Activated CD4-positive, alpha-beta T cell treated with anti-CD3 and anti-CD28 coated beads for 36 hours (primary cell): ENCODE results near the gene ANGPTL2. TPM values are rescaled to one million over a fixed set of nuclear protein-coding genes. Genes with fewer than 3 reads are reported as not detected.
A peak's percentile ranks its signal among the peaks of the same experiment; 100 is the strongest.

Source experiments
- ATAC-seq: fragments of 200-7000 bp; cut with Tn5 transposase; one replicate; pipeline ENCODE4 v1.10.0; 2021; ENCODE audit warnings: mild to moderate bottlenecking, moderate library complexity
- CTCF ChIA-PET: fragments of 350-600 bp; sonication (Branson Sonifier 250); formaldehyde crosslinking; loops from one replicate; lab custom pipeline; 2021; ENCODE audit warnings: antibody characterized with exemption; lab: Charles Lee
- POLR2A ChIA-PET: fragments of 350-600 bp; sonication (Branson Sonifier 250); formaldehyde crosslinking; loops from one replicate; lab custom pipeline; 2021; ENCODE audit warnings: antibody characterized with exemption, inconsistent platforms; lab: Charles Lee
- DNase-seq: peaks from one replicate; pipeline ENCODE4 v3.0.0-alpha.2; 2020
- H3K27ac Mint-ChIP-seq: one replicate; pipeline ENCODE4 v1.8.0; 2021; ENCODE audit warnings: mixed read lengths
- H3K27me3 Mint-ChIP-seq: one replicate; pipeline ENCODE4 v1.8.0; 2021; ENCODE audit warnings: mixed read lengths
- H3K36me3 Mint-ChIP-seq: one replicate; pipeline ENCODE4 v1.8.0; 2021; ENCODE audit warnings: low read depth, mixed read lengths
- H3K4me1 Mint-ChIP-seq: one replicate; pipeline ENCODE4 v1.8.0; 2021; ENCODE audit warnings: mixed read lengths
- H3K4me3 Mint-ChIP-seq: one replicate; pipeline ENCODE4 v1.8.0; 2021; ENCODE audit warnings: mild to moderate bottlenecking, moderate library complexity, mixed read lengths
- H3K9me3 Mint-ChIP-seq: one replicate; pipeline ENCODE4 v1.8.0; 2021; ENCODE audit warnings: low read depth, mixed read lengths
- intact Hi-C, 2 experiments: fragments of 100-400 bp; cut with DNase I in 1 of 2; cut with micrococcal nuclease in 1 of 2; formaldehyde crosslinking; loops; one replicate each; pipeline versions ENCODE4 v1.14.2 to v1.15.1; 2022 to 2024; cut with DNase I, micrococcal nuclease
- total RNA-seq, 2 experiments: library from RNA; stranded (reverse); gene quantifications; one replicate each; pipeline ENCODE4 v1.2.3, GENCODE V29; 2021

Gene ANGPTL2
- total RNA-seq, 2 experiments from 2014 or later: not detected

GRCh38 chr9:127049581-127049980, 72.9 kb downstream of the ANGPTL2 start:
- Mint-ChIP-seq H3K27me3 (peaks cover 2% of the 10 kb centered on the region), H3K27ac (no peak overlapping the region), H3K9me3 (no peaks in the 10 kb centered on the region), H3K4me3 (no peak overlapping the region), H3K36me3 (no peaks in the 10 kb centered on the region), H3K4me1 (peaks cover 21% of the 10 kb centered on the region)
- ChIA-PET POLR2A (no interaction called here), CTCF (interaction anchor here (1.2 kb wide), 1 partner anchor 8 kb away, joined by 3 read pairs; no protein-coding TSS in a partner anchor)
- intact Hi-C loops: loop anchor here (1.0 to 5.0 kb wide), 3 partner anchors 44 to 63 kb away; no protein-coding TSS in a partner anchor
- no peak for DNase-seq
- ATAC-seq: no peak

- H3K4me3 Mint-ChIP-seq: no peak overlapping the region
Measured at GRCh38 chr9:127049044-127049443, 73.4 kb downstream of the ANGPTL2 start.

GRCh38 chr9:127047971-127048370, 74.5 kb downstream of the ANGPTL2 start:
- H3K4me1 Mint-ChIP-seq: peaks cover 21% of the 10 kb centered on the region
- intact Hi-C loops: loop anchor here (2.0 to 5.0 kb wide), 2 partner anchors 61 kb away; no protein-coding TSS in a partner anchor
- no peak overlapping the region for H3K4me3 Mint-ChIP-seq
- ChIA-PET CTCF (interaction anchor here (0.6 kb wide), 1 partner anchor 204 kb away, joined by 3 read pairs; no protein-coding TSS in a partner anchor), POLR2A (no interaction called here)
- ATAC-seq: no peak
- H3K9me3 Mint-ChIP-seq: no peaks in the 10 kb centered on the region
- DNase-seq: no peak
- H3K27ac Mint-ChIP-seq: no peak overlapping the region
- no peaks in the 10 kb centered on the region for H3K36me3 Mint-ChIP-seq
- peaks cover 2% of the 10 kb centered on the region for H3K27me3 Mint-ChIP-seq

More at GRCh38 chr9:127049044-127049443, 73.4 kb downstream of the ANGPTL2 start:
- ChIA-PET CTCF (interaction anchor here (0.6 to 1.2 kb wide), 3 partner anchors 8 to 1284 kb away, joined by 3 read pairs; no protein-coding TSS in a partner anchor), POLR2A (no interaction called here)
- intact Hi-C loops: loop anchor here (1.0 to 5.0 kb wide), 3 partner anchors 44 to 62 kb away; no protein-coding TSS in a partner anchor
- Mint-ChIP-seq H3K27ac (no peak overlapping the region), H3K9me3 (no peaks in the 10 kb centered on the region), H3K4me1 (peaks cover 21% of the 10 kb centered on the region), H3K27me3 (peaks cover 2% of the 10 kb centered on the region), H3K36me3 (no peaks in the 10 kb centered on the region)
- ATAC-seq (peak; percentile 96), DNase-seq (peak; percentile 59)

GRCh38 chr9:127045148-127045547, 77.3 kb downstream of the ANGPTL2 start:
- intact Hi-C loops: loop anchor here in 1 of 2 experiments (5.0 kb wide), 1 partner anchor 58 kb away; no protein-coding TSS in a partner anchor
- Mint-ChIP-seq H3K4me1 (peaks cover 21% of the 10 kb centered on the region), H3K27me3 (peaks cover 2% of the 10 kb centered on the region), H3K4me3 (no peak overlapping the region), H3K27ac (no peak overlapping the region), H3K36me3 (no peaks in the 10 kb centered on the region), H3K9me3 (no peaks in the 10 kb centered on the region)
- no peak for ATAC-seq
- DNase-seq: no peak
- CTCF ChIA-PET: no interaction called here
- POLR2A ChIA-PET: no interaction called here

GRCh38 chr9:127039492-127039891, 82.9 kb downstream of the ANGPTL2 start:
- intact Hi-C loops: no loop called here
- no peaks in the 10 kb centered on the region for H3K9me3 Mint-ChIP-seq

GRCh38 chr9:127038531-127038930, 83.9 kb downstream of the ANGPTL2 start:
- no peak overlapping the region for H3K4me3 Mint-ChIP-seq
- no peaks in the 10 kb centered on the region for H3K4me1 Mint-ChIP-seq
- POLR2A ChIA-PET: interaction anchor here (0.8 kb wide), 1 partner anchor 414 kb away, joined by 3 read pairs; no protein-coding TSS in a partner anchor
- H3K9me3 Mint-ChIP-seq: no peaks in the 10 kb centered on the region
- CTCF ChIA-PET: interaction anchor here (0.7 kb wide), 1 partner anchor 98 kb away, joined by 3 read pairs; no protein-coding TSS in a partner anchor
- no peaks in the 10 kb centered on the region for H3K27me3 Mint-ChIP-seq
- DNase-seq (no peak), ATAC-seq (no peak)
- no peaks in the 10 kb centered on the region for H3K36me3 Mint-ChIP-seq
- no peak overlapping the region for H3K27ac Mint-ChIP-seq
- intact Hi-C loops: no loop called here

More at GRCh38 chr9:127039492-127039891, 82.9 kb downstream of the ANGPTL2 start:
- ChIA-PET POLR2A (no interaction called here), CTCF (no interaction called here)
- DNase-seq (no peak), ATAC-seq (no peak)
- no peaks in the 10 kb centered on the region for H3K36me3 Mint-ChIP-seq
- H3K4me3 Mint-ChIP-seq: no peak overlapping the region
- H3K4me1 Mint-ChIP-seq: no peaks in the 10 kb centered on the region
- H3K27ac Mint-ChIP-seq: no peak overlapping the region
- H3K27me3 Mint-ChIP-seq: no peaks in the 10 kb centered on the region

Other genes with a start within 250 kb of the ANGPTL2 start
- 1 to 10 TPM; 1.2 to 2.2 TPM for gene RALGPS1, start 207.9 kb downstream of the ANGPTL2 start, total RNA-seq
- 1 to 10 TPM; 2.5 to 3.4 TPM for gene GARNL3, start 142.1 kb upstream of the ANGPTL2 start, total RNA-seq